NCI-H1694 treated with DMSO at 0.1 percent for 48 hours (cell line): ENCODE results near the gene GPBAR1.
"Not testable (repeated sequence)": the region's sequence is repeated elsewhere in the genome, so short reads cannot be mapped to it uniquely, and the experiment has no call there.

ENCODE experiments used
- DNase-seq: peaks from one replicate; lab custom pipeline; 2025; lab: John Stamatoyannopoulos, UW

Gene GPBAR1

GRCh38 chr2:218310853-218311540 is 50.2 kb downstream of the GPBAR1 start:
- DNase-seq, result no peak

DNA sequence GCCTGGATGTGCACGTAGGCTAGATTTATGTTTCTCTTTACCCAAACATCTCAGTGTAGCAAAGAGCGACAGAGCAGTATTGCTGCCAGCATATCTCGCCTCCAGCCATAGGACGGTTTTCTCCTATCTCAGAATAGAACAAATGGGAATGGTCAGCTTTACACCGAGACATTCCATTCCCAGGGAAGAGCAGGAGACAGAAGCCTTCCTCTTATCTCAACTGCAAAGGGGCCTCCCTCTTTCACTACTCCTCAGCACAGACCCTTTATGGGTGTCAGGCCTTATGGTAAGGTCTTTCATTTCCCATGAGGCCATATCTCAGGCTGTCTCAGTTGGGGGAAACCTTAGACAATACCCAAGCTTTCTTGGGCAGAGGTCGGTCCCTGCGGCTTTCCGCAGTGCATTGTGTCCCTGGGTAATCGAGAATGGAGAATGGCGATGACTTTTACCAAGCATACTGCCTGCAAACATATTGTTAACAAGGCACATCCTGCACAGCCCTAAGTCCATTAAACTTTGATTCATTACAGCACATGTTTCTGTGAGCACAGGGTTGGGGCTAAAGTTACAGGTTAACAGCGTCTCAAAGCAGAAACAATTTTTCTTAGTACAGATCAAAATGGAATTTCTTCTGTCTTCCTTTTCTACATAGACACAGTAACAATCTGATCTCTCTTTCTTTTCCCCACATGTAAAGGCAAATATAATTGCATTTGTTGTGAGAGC is 50.9 kb downstream of the GPBAR1 start:
- DNase-seq, result not testable (repeated sequence)

GRCh38 chr2:218312267-218312756 is 51.5 kb downstream of the GPBAR1 start:
- no peak for DNase-seq

DNA sequence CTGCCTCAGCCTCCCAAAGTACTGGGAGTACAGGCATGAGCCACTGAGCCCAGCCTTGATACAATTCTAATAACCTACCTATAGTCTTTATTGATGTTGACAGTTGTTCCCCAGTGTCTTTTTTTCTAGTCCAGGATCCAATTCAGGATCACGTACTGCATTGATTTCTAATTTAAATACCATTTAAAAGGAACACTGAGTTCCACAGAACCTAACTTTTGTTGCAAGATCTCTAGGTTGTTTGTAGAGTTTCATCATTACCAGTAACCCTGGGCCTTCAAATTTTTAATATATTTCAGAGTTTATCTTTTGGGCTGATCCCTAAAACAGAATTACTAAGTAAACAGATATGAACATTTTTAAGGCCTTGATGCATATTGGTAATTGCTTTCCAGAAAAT is 52.5 kb downstream of the GPBAR1 start:
- DNase-seq, result no peak
